Skeletal muscle satellite cell (primary cell): Measurements from ENCODE around the gene SPTLC2. TPM values are rescaled to one million over a fixed set of nuclear protein-coding genes. Genes with fewer than 3 reads are reported as not detected.

Experiments
- small RNA-seq: library from RNA; depleted of rRNA; stranded (forward); fragments of <200 nt; gene quantifications from one replicate; pipeline ENCODE3, GENCODE V24; 2012

SPTLC2 gene

Small RNA genes within 50 kb of the gene (small RNA-seq; reads per million reads assigned to genes)
- gene COX6CP11: not detected
- gene RF00404: not detected
- gene RN7SL587P: not detected
